Activated CD8-positive, alpha-beta memory T cell treated with anti-CD3 and anti-CD28 coated beads, Interleukin-2, amount 50 U/mL, for 1 hour (primary cell): ENCODE measurements around the gene CSNK1A1.
"Not testable (repeated sequence)": the region's sequence is repeated elsewhere in the genome, so short reads cannot be mapped to it uniquely, and the experiment has no call there.

Experiments
- DNase-seq: peaks from one replicate; pipeline ENCODE4 v3.0.0-alpha.2; 2020; ENCODE audit errors: extremely low read depth

CSNK1A1 gene

GRCh38 chr5:149529463-149529862 lies 21.8 kb downstream of the CSNK1A1 start:
- DNase-seq, result no peak

GRCh38 chr5:149528281-149529060 lies 22.8 kb downstream of the CSNK1A1 start:
- DNase-seq, result no peak

- DNase-seq, result no peak
Measured at GRCh38 chr5:149526845-149527590, 24.2 kb downstream of the CSNK1A1 start.

GRCh38 chr5:149521739-149522685 lies 29.2 kb downstream of the CSNK1A1 start:
- DNase-seq, result no peak

- DNase-seq, result no peak
Measured at GRCh38 chr5:149519601-149520000, 31.6 kb downstream of the CSNK1A1 start.

GRCh38 chr5:149518620-149519019 lies 32.6 kb downstream of the CSNK1A1 start:
- no peak for DNase-seq

- DNase-seq, result no peak
Measured at GRCh38 chr5:149517461-149518122, 33.6 kb downstream of the CSNK1A1 start.

GRCh38 chr5:149514512-149514911 lies 36.7 kb downstream of the CSNK1A1 start:
- no peak for DNase-seq

GRCh38 chr5:149513372-149513947 lies 37.8 kb downstream of the CSNK1A1 start:
- DNase-seq, result not testable (repeated sequence)

GRCh38 chr5:149510136-149510535 lies 41.1 kb downstream of the CSNK1A1 start:
- no peak for DNase-seq

GRCh38 chr5:149504677-149505076 lies 46.6 kb downstream of the CSNK1A1 start:
- DNase-seq, result no peak

- no peak for DNase-seq
Measured at GRCh38 chr5:149503006-149503405, 48.2 kb downstream of the CSNK1A1 start.

GRCh38 chr5:149500922-149501582 lies 50.2 kb downstream of the CSNK1A1 start:
- DNase-seq, result no peak

- DNase-seq, result no peak
Measured at GRCh38 chr5:149498724-149499336, 52.4 kb downstream of the CSNK1A1 start.

- no peak for DNase-seq
Measured at GRCh38 chr5:149497357-149497756, 53.9 kb downstream of the CSNK1A1 start.

- DNase-seq, result no peak
Measured at GRCh38 chr5:149496917-149497316, 54.3 kb downstream of the CSNK1A1 start.

GRCh38 chr5:149496166-149496565 lies 55.1 kb downstream of the CSNK1A1 start:
- no peak for DNase-seq

GRCh38 chr5:149495673-149496072 lies 55.6 kb downstream of the CSNK1A1 start:
- no peak for DNase-seq

GRCh38 chr5:149493316-149493715 lies 57.9 kb downstream of the CSNK1A1 start:
- no peak for DNase-seq

- DNase-seq, result no peak
Measured at GRCh38 chr5:149492781-149493180, 58.5 kb downstream of the CSNK1A1 start.
